HG03442 (cell line): Measurements from ENCODE around the gene CPN1.
"Not testable (repeated sequence)": the region's sequence is repeated elsewhere in the genome, so short reads cannot be mapped to it uniquely, and the experiment has no call there.

Source experiments
- ATAC-seq: cut with Tn5 transposase; IDR thresholded peaks from one replicate; pipeline ENCODE4 v1.9.1; 2021; ENCODE audit warnings: mild to moderate bottlenecking, moderate library complexity; ENCODE audit not compliant: unreplicated experiment

Gene CPN1

DNA sequence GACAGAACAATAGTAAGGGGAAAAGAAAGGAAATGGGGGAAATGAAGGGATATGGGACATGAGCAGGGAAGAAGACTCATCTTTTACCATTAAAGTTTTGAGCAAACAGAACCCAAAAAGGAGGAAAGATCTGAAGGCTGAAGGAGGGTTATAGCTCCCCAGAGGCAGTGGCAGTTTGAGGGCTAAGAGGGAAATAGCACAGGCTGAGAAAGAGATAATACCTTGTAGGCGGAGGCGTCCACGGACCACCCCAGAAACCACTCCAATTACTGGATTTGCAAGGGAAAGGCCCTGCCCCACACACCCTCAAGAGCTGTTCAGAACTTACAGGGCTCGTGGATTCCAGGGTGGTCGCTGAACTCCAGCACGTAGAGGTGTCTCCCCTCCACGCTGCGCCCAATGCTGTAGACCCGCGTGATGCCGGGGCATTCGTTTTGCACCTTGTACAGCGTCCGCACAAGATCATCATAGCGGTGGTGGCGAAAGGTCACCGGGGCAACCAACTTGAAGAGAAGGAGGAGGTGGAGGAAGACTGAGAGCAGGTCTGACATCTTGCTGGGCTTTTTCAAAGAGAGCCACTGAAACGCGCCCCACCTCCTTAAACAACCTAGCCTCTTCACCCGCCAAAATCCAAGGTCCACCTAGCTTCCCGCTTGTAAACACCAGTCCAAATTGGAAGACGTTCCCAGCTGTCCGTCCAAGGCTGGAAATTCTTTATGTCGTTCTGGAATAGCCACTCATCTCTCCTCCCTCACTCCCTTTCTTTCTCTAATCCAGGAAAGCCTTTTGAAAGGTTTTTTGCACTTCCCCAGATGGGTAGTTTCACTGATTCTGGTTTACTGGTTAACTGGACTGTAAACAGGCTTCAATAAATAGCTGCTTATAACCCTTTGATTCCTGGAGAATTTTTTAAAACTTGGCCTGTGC is at the start of gene CPN1:
Gene CPN1 (minus strand): TSS at position 795 of the 927 bp plus-strand sequence. CDS start 244 bp downstream, at position 551.
- no peak for ATAC-seq

- ATAC-seq: no peak
These were observed 49.2 kb upstream of the CPN1 start for GRCh38 chr10:100130831-100131230.

- no peak for ATAC-seq
These were observed 47.8 kb upstream of the CPN1 start for GRCh38 chr10:100129424-100129823.

- no peak for ATAC-seq
These were observed 47.3 kb upstream of the CPN1 start for GRCh38 chr10:100128951-100129350.

- ATAC-seq: not testable (repeated sequence)
These were observed 43.7 kb upstream of the CPN1 start for GRCh38 chr10:100125335-100125734.

DNA sequence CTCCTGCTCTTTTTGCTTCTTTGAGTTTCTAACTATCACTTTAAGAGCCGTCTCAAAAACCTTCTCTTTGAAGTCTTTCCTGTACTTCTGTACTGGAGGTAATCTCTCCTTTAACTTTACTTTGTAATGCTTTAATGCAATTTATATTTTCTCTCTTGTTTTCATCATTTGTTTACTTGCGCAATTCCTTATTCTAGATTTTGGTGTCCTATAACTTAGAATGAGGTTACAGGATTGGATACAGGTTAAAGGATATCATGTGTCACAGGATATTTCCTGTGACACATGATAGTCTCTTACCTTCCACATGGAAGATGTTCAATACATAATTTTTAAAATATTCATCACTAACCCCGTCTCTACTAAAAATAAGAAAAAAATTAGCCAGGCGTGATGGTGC is 42.4 kb upstream of the CPN1 start:
- ATAC-seq: no peak

DNA sequence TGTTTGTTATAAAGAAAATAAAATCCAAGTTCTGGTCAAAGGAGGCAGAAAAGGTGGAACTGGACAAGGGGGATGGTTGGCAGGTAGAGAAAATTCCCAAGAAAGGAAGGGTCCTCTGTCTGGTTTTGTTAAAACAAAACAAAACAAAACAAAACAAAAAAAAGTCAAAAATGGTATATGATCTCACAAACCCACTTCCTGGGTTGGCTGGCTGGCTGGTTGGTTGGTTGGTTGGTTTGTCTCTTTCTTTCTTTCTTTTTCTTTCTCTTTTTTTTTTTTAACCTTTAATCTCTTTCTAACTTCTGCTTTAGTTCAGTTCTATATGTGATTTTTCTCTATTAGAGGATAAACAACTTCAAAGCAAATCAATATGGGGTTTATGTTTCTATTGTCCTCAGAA is 41.1 kb upstream of the CPN1 start:
- ATAC-seq: no peak

DNA sequence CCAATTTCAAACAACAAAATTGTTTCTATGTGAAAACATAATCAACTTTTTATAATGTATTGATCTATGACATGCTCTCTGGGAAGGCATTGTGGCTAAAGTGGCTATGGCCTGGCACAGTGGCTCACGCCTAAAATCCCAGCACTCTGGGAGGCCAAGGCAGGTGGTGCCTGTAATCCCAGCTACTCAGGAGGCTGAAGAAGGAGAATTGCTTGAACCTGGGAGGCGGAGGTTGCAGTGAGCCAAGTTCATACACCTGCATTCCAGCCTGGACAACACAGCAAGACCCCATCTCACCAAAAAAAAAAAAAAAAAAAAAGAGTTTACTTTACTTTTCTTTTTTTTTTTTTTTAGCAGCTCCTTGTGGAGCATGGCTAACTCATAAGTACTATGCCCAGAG is 38.9 kb upstream of the CPN1 start:
- ATAC-seq: no peak

- no peak for ATAC-seq
These were observed 38.1 kb upstream of the CPN1 start for GRCh38 chr10:100119726-100120125.

GRCh38 chr10:100114976-100115770 is 33.5 kb upstream of the CPN1 start:
- ATAC-seq: no peak

- ATAC-seq: no peak
These were observed 32.8 kb upstream of the CPN1 start for GRCh38 chr10:100114460-100114859.

DNA sequence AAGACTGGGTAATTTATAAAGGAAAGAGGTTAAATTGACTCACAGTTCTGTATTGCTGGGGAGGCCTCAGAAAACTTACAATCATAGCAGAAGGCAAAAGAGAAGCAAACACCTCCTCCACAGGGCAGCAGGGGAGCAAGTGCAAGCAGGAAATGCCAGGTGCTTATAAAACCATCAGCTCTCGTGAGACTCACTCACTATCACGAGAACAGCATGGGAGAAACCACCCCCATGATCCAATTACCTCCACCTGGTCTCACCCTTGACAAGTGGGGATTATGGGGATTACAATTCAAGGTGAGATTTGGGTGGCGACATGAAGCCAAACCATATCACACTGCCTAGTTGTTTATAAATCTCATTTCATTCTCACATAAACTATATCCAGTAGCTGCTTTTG is 28.0 kb upstream of the CPN1 start:
- ATAC-seq: no peak

DNA sequence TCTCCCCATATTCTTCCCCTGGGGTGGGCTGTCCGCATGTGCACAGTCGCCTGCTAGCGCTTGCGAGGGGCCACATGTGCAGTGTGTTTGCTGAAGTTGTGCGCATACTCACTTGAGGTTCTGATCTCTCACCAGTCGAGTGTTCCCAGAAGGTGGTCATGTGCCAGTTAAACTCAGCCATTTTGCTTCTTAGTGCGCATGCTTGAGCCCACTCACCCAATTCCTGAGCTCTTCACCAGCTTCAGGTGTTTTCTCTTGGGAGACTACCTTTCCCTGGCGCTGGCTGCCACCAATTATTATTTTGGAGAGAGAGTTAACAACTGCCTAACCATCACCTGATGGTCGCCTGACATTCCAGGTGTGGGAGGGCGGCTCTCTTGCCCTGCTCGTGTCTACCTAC is 25.2 kb upstream of the CPN1 start:
- ATAC-seq: no peak

- ATAC-seq: no peak
These were observed 22.6 kb upstream of the CPN1 start for GRCh38 chr10:100104300-100104699.

- no peak for ATAC-seq
These were observed 21.9 kb upstream of the CPN1 start for GRCh38 chr10:100103581-100103980.

DNA sequence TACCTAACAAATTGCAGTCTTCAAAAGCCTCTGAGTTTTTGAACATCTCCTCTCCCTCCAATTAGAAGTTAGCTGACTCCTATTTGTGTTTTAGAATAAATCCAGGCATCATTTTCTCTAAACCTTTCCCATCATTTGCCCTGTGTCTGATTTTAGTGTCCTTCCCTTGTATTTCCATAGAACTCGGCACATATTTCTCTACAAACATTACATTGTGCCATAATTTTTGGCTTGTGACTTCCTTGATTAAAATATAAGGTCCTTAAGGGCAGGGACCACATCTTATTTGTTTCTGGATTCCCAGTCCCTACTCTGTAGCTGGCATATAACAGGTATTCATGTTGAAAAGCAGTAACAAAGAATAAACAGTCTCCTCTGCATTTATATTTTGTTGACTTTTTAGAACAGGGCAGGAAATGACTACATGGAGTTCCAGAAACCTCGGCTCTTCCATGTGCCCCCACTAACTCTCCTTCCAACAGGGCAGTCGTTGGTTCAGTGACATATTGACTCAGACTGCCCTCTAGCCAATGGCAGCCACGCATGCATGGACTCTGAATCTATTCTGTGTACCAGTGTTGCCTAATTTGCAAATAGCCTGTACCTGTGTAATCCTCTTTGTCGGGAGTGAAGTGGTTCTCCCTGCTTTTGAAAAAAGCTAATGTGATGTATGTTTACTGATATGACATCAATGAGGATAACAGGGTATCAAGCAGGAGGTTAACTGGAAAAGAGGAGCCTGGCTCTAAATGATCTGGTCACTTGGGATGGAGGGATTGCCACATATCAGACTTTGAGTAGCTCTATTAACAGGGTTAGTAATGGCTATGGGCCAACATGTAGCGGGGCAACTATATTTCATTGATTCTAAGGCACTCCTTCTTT is 19.8 kb upstream of the CPN1 start:
- no peak for ATAC-seq

DNA sequence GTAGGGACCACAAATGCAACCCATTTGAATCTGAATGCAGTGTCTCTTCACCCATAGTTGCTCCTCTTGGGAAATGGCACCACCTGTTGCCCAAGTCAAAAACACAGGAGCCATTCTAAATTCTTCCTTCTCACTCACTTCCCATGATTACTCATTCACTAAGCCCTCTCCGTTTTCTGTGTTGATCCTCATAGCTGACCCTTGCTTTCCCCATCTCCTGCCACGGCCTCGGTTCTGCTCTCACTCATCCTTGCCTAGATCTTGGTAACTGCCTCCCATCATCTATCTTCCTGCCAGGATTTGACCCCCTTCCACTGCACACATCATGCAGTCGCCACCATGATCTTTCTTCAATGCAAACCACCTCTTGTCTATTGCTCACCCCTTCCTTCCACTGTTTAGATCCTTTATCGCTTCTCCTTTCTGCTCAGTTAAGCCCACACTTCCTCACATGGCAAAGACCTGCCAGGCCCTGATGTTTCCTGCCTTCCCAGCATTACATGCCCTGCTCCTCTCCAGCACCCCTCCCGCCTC is 19.0 kb upstream of the CPN1 start:
- no peak for ATAC-seq

GRCh38 chr10:100089241-100089640 is 7.6 kb upstream of the CPN1 start:
- no peak for ATAC-seq

GRCh38 chr10:100086708-100087107 is 5.0 kb upstream of the CPN1 start:
- not testable (repeated sequence) for ATAC-seq

DNA sequence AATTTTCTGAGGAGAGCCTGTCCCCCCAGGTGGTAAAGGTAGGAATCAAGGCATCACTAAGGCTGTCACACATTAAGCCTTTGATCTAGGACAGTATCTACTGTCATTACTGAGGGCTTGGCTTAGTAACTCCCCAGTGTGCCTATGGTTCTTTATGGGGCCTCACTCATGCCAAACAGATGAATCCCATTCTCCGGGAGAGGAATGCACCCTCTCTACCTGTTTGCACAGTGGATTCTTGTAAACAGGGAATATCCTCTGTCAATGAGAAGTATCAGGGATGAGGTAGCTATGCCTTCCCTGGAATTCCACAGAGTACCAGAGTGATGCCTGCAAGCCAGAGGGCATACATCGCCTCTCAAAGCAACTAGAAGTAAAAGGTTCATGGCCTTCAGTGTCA is 3.9 kb upstream of the CPN1 start:
- no peak for ATAC-seq

DNA sequence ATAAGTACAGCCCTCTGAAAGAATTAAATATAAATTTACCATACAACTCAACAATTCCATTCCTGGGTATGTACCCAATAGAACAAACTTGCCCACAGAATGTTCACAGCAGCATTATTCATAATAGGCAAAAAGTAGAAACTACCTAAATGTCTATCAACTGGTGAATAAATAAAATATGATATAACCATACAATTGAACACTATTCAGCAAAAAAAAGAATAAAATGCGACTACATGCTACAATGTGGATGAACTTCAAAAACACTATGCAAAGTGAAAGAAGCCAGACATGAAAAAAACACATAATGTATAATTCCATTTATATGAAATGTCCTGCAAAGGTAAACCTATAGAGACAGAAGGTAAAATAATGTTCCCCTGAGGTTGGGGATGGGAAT is 2.0 kb upstream of the CPN1 start:
- ATAC-seq: no peak
